ENCODE results near the gene HAUS3.

The HAUS3 gene

GRCh38 chr4:2262944-2263250 is 21.0 kb upstream of the HAUS3 start:
- peak overlapping the region; percentile 75; the same call in 1 of the 2 replicates for H3K27ac ChIP-seq (ENCODE audit: extremely low read depth, low read depth, low read length)
- peak overlapping the region; percentile 48 for H3K4me3 ChIP-seq (ENCODE audit: low read depth, low read length)
- TF ChIP-seq ZNF843 (tag by site-specific recombination; IDR thresholded peaks at IDR 0.05): no peak
- 0 out of 2 replicates have a peak, but pooled peaks have one; percentile 9 for TF ChIP-seq ZBTB10 (tag by site-specific recombination; IDR thresholded peaks at IDR 0.05)
- TF ChIP-seq ZNF335 (tag by site-specific recombination; conservative IDR thresholded peaks at IDR 0.05): peak; percentile 14
- TF ChIP-seq ZNF76 (tag by site-specific recombination; IDR thresholded peaks at IDR 0.05; ENCODE audit: borderline replicate concordance, low read depth): no peak
- TF ChIP-seq PRDM2 (tag by site-specific recombination; IDR thresholded peaks at IDR 0.05; ENCODE audit: borderline replicate concordance): no peak
- H3K36me3 ChIP-seq (ENCODE audit: control insufficient read depth in 2 of 2, insufficient read depth in 1 of 2, low read length in 2 of 2): peaks cover 0 to 27% of the 10 kb centered on the region in 2 experiments; a peak in 1 of 3 replicates
- H3K9me3 ChIP-seq (ENCODE audit: control insufficient read depth, insufficient read depth, low read depth, low read length): no peaks in the 10 kb centered on the region
- no peaks in the 10 kb centered on the region for H3K4me1 ChIP-seq (ENCODE audit: control insufficient read depth, insufficient read depth, low read length)
- CTCF ChIA-PET: no interaction called here
- POLR2A ChIA-PET: interaction anchor here (0.7 to 1.6 kb wide), 2 partner anchors 26 to 156 kb away, joined by 3 to 6 read pairs; partner anchors contain the start of genes CFAP99 and ZFYVE28

GRCh38 chr4:2262145-2262943 is 20.4 kb upstream of the HAUS3 start:
- Histone ChIP-seq H3K9me3 (ENCODE audit: control insufficient read depth, insufficient read depth, low read depth, low read length) (no peaks in the 10 kb centered on the region), H3K36me3 (ENCODE audit: control insufficient read depth in 2 of 2, insufficient read depth in 1 of 2, low read length in 2 of 2) (peaks cover 0 to 32% of the 10 kb centered on the region in 2 experiments; a peak in 1 of 3 replicates), H3K27ac (ENCODE audit: extremely low read depth, low read depth, low read length) (peak overlapping the region; percentile 88; the same call in 1 of the 2 replicates), H3K4me1 (ENCODE audit: control insufficient read depth, insufficient read depth, low read length) (no peaks in the 10 kb centered on the region), H3K4me3 (ENCODE audit: low read depth, low read length) (peak overlapping the region; percentile 48)
- ChIA-PET CTCF (no interaction called here), POLR2A (interaction anchor here (0.5 to 1.6 kb wide), 14 partner anchors 17 to 564 kb away, joined by 3 to 6 read pairs (median 3); partner anchors contain the start of genes CFAP99, HAUS3, POLN and RNF4)
- no peak; the same call in 1 of the 2 replicates for TF ChIP-seq ZFHX2 (tag by site-specific recombination; conservative IDR thresholded peaks at IDR 0.05)
- 0 out of 2 replicates have a peak, but pooled peaks have one; percentile 18 for TF ChIP-seq ZNF785 (tag by site-specific recombination; IDR thresholded peaks at IDR 0.05)
- no peak for TF ChIP-seq ZNF654 (tag by site-specific recombination; IDR thresholded peaks at IDR 0.05; ENCODE audit: low read depth)
- TF ChIP-seq ZNF24 (tag by site-specific recombination; IDR thresholded peaks at IDR 0.05): no peak
- no peak for TF ChIP-seq ZNF626 (tag by site-specific recombination; IDR thresholded peaks at IDR 0.05)
- TF ChIP-seq KLF8 (tag by site-specific recombination; IDR thresholded peaks at IDR 0.05): peak; percentile 44; the same call in 1 of the 2 replicates
- TF ChIP-seq ZNF426 (tag by site-specific recombination; IDR thresholded peaks at IDR 0.05): no peak
- TF ChIP-seq PBX3 (CRISPR knock-in tag; IDR thresholded peaks at IDR 0.05): peak; percentile 70; the same call in 1 of the 2 replicates
- no peak for TF ChIP-seq ZFP41 (tag by site-specific recombination; IDR thresholded peaks at IDR 0.05; ENCODE audit: borderline replicate concordance)
- TF ChIP-seq ZNF501 (tag by site-specific recombination; IDR thresholded peaks at IDR 0.05): no peak
- TF ChIP-seq ZNF843 (tag by site-specific recombination; IDR thresholded peaks at IDR 0.05): 0 out of 2 replicates have a peak, but pooled peaks have one; percentile 14
- no peak for TF ChIP-seq ZNF473 (tag by site-specific recombination; IDR thresholded peaks at IDR 0.05)
- no peak for TF ChIP-seq ZNF174 (tag by site-specific recombination; IDR thresholded peaks at IDR 0.05)
- TF ChIP-seq ZNF645 (tag by site-specific recombination; IDR thresholded peaks at IDR 0.05): no peak
- TF ChIP-seq ZNF704 (tag by site-specific recombination; IDR thresholded peaks at IDR 0.05): no peak
- 0 out of 2 replicates have a peak, but pooled peaks have one; percentile 50 for TF ChIP-seq ZSCAN30 (tag by site-specific recombination; IDR thresholded peaks at IDR 0.05)
- TF ChIP-seq HOXC10 (CRISPR knock-in tag; IDR thresholded peaks at IDR 0.05): no peak

All from HEK293 (cell line).